Midbrain (tissue), 1 donor: Measurements from ENCODE around the gene MPPED1.

ENCODE experiments used
- DNase-seq: peaks from one replicate; lab custom pipeline; 2025; lab: John Stamatoyannopoulos, UW

The MPPED1 gene

DNA sequence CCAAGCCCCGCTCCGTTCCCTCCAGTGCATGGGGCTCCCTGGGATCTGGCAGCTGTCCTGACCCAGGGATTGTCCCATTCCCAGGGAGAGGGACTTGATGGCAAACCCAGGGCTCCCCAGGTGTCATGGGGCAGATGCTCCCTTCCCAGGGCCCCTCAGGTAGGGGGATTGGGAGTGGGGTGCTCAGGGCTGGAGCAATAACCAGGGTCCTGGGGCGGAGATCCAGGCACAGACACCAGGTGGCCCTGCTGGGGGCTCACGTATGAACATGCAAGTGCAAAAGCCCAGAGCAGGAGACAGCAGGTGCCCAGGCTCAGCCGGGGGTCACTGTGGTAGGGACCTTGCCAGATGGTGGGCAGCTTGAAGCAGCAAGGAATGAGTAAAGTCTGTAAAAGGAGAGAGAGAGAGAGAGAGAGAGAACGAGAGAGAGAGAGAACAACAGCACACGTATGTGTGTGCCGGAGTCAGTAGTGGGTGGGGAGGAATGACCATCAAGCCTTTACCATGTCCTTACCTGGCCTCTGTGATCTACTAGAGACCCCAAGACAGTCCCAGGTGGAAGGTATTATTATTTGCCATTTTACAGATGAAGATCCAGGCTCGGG is 19.3 kb upstream of the MPPED1 start:
- DNase-seq, result no peak

DNA sequence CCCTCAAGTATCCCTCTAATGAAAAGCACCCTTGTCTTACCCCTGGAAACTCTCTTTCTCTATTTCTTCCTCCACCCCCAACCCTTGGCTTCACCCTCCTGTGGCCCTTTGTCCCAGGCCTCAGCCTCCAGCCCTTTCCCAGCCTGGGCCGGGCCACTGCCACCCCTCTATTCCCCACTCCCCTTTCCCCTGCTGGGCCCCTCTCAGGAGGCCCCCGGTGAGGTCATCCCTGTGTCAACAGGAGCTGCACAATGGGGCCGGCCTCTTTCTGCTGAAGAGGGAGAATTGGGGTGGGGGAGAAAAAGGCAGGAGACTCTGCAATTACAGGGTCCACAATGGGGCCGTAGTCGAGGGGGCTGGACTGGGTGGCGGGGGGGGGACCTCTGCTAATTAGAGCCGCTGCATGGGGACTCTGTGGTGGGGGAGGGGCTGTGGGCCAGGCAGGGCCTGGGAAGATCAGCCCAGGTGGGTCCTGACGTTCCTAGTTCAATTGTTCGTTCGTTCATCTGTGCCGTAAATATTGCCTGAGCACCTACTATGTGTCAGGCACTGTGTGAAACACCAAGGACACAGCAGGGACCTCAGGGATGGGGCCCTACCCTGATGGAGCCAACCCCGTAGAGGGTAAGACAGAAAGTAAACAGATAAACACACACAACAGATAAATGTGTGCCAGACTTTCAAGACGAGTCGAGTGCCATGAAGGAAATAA is 18.5 kb upstream of the MPPED1 start:
- DNase-seq, result no peak

DNA sequence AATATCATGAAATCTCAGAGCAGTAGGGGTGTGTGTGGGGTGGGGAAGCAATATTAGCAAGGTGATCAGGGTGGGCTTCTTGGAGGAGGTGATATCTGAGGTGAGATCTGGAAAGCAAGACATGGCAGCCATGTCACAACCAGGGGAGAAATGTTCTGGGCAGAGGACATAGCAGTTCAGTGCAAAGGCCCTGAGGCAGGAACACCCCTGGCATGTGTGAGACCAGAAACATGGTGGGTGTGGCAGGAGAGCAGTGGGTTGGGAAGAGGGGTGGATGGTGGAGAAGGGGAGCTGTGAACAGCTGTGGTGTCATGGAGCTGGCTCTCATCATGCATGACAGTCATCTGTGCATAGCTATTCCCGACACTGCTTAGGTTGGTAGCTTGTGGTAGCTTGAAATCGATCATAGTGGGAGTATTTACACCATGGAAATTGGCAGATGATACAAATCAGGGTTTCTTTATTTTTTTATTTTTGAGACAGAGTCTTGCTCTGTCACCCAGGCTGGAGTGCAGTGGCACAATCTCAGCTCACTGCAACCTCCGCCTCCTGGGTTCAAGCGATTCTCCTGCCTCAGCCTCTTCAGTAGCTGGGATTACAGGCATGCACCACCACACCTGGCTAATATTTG is 17.9 kb upstream of the MPPED1 start:
- no peak for DNase-seq

DNA sequence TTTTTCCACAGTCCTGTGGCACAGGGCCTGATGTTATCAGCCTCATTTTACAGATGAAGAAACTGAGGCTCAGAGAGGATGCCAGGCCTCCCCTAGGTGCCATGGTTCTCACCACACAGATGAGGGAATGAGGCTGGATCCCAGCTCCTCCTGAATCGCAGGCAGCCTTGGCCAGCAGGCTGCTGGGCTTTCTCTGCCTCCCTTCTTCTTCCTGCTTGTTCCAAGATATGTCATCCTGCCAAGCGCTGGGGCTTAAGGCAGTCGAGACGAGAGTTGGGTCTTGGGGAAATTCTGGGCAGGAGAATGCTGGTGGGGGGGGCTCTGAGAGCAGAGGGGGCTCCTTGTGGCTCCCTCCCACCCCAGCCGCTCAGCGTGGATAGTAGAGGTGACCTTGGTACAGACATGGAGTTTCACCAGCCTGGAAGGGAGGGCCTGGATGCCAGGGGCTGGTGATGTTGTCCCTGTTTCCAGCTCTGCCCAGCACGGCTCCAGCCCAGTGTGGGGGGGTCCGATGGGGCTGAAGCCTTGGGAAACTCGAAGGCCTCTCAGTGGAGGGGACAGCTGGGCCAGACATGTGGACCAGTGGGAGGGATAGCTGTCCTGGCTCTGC is 16.6 kb upstream of the MPPED1 start:
- no peak for DNase-seq

DNA sequence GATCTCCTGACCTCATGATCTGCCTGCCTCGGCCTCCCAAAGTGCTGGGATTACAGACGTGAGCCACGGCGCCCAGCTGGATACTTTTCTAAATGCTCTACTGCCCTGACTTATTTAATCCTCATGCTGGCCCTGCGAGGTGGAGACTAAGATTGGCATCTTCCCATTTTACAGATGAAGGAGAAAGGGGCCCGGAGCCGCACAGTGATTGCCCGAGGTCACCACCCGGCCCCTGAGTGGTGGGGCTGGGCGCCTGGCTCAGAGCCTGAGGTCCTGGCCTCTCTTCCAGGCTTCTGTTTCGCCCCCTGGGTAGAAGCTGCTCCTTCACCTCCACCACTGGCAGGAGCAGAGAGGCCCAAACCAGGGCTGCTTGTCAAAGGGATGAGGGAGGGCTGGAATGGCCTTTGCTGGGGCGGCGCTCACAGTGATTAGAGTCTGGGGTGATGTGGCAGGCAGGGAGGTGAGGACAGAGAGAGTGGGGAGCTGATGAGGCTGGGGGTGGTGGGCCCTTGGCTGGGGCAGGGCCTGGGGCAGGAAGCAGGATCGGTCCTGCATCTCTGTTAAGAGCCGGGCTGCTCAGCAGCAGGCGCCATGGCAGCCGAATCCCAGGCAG is 15.4 kb upstream of the MPPED1 start:
- DNase-seq, result no peak

GRCh38 chr22:43396934-43397457 is 14.8 kb upstream of the MPPED1 start:
- DNase-seq, result no peak

GRCh38 chr22:43397766-43398165 is 14.0 kb upstream of the MPPED1 start:
- DNase-seq, result no peak

- DNase-seq, result no peak
These were observed 13.6 kb upstream of the MPPED1 start for GRCh38 chr22:43398246-43398645.

- DNase-seq, result no peak
These were observed 12.9 kb upstream of the MPPED1 start for GRCh38 chr22:43398910-43399309.

GRCh38 chr22:43399338-43399979 is 12.4 kb upstream of the MPPED1 start:
- no peak for DNase-seq

GRCh38 chr22:43399980-43400358 is 11.8 kb upstream of the MPPED1 start:
- DNase-seq, result no peak

DNA sequence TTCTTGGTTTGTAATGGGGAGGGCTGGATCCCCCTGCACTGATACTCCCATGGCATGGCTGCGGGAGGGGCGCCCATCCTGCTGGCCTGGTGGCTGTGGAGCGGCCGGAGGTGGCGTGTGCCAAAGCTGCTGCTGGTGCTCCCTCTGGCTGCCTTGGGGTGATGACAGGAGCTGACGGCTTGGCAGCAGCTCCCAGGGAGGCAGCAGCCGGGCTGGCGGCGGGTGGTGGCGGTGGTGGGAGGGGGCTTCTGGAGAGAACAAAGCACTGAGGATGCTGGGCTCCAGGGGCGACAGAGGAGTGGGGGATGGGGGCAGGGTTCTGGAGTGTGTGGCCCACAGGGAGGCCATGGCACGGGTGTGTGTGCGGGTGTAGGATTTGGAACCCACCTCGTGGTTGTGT is 11.4 kb upstream of the MPPED1 start:
- DNase-seq, result no peak

GRCh38 chr22:43401233-43401632 is 10.6 kb upstream of the MPPED1 start:
- DNase-seq, result no peak

DNA sequence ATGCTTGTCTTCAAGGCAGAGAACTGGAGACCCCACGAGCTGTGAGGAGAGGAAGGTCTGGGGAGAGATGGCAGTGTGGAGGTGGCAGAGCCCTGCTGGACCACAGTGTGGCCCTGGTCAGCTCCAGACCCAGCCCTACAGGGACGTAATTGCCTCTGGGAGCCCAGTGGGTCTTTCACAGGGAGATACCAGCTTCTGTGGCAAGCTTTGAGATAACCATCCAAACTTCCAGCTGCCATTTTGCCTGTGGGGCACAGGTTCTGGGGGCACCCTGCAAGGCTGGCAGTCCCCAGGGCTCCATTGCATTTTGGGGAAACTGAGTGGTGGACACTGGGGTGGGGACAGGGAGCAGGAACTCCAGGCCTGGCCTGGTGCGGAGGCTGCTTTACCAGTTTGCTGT is 10.2 kb upstream of the MPPED1 start:
- DNase-seq, result no peak

DNA sequence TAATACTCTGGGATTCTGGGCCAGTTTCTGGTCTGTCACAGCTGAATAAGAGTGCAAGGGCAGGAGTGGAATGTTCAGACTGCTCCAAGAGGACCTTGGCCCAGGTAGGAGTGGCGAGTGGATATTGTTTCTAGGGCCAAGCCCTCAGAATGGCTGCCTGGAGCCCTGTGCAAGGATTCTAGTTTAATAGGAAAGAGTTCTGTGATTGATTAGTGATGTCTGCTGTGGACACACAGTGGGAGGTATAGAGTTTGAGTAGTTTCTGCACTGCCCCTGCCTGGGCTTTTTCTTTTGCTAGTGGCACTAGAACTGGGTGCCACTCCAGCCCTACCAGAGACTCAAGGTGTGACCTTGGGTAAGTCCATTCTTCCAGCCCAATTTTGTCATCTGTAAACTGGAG is 9.7 kb upstream of the MPPED1 start:
- DNase-seq, result no peak

- DNase-seq, result no peak
These were observed 7.0 kb upstream of the MPPED1 start for GRCh38 chr22:43404673-43405385.

DNA sequence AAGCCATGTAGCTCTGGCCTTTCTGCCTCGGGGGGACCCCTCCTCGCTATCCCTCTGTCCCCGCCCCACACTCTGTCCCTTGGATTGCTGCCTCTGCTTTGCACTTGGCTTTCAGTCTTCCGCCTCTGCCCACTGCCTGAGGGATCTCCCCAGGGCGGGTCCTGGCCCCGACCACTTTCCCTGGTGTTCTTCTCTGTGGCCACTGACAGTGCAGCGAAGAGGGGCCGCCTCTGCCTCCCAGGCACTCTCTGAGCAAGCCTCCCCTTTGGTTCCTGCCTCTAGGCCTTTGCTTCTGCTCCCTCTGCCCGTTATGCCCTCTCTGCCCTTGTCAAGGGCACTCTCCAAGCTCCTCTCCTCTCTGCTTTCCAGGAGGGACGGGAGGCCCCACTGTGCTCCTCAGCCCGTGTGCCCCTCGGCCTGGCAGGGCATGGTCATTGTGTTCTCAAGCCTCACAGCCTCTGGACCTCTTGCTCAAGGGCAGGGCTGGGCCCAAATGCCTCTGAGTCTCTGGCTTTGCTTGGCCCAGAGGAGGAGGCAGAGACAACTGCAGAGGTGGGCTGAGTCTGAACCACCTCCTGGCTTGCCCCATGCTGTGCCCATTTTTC is 5.5 kb upstream of the MPPED1 start:
- no peak for DNase-seq

- DNase-seq, result no peak
These were observed 4.2 kb upstream of the MPPED1 start for GRCh38 chr22:43407591-43407990.

- no peak for DNase-seq
These were observed 3.8 kb upstream of the MPPED1 start for GRCh38 chr22:43408009-43408408.

DNA sequence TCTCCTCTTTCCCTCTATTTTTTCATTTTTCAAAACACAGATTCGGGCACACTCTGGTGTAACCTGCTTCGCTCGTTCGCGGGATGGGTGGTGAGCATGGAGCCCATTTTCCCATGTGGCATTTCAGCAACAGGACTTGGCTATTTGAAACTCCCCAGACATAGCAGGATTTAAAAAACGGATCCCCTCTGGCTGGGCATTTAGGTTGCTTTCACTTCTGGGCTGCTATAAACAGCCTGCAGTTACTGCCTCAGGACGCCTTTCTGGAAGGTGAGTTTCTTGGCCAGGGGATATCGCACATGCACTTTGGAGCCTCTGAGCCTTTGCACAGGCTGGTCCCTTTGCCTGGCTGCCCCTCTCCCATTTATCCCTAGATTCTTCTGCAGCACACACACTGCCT is 2.8 kb upstream of the MPPED1 start:
- no peak for DNase-seq

- DNase-seq, result no peak
These were observed 2.0 kb upstream of the MPPED1 start for GRCh38 chr22:43409800-43410199.
